Activated T-helper 17 cell treated with anti-CD3 and anti-CD28 coated beads, Interleukin-2, amount 50 U/mL, for 72 hours (primary cell): ENCODE results near the gene CCDC170. TPM values are rescaled to one million over a fixed set of nuclear protein-coding genes. Genes with fewer than 3 reads are reported as not detected.

Source experiments
- ATAC-seq: fragments of 150-1000 bp; cut with Tn5 transposase; replicated peaks from 2 replicates; pipeline ENCODE4 v1.10.0; 2021; ENCODE audit warnings: mild to moderate bottlenecking, moderate library complexity
- H3K27ac Mint-ChIP-seq: one replicate; pipeline ENCODE4 v1.8.0; 2022; ENCODE audit warnings: mixed read lengths
- H3K27me3 Mint-ChIP-seq: one replicate; pipeline ENCODE4 v1.8.0; 2022; ENCODE audit warnings: mixed read lengths
- H3K36me3 Mint-ChIP-seq: one replicate; pipeline ENCODE4 v1.8.0; 2022; ENCODE audit warnings: low read depth, mild to moderate bottlenecking, mixed read lengths
- H3K4me1 Mint-ChIP-seq: one replicate; pipeline ENCODE4 v1.8.0; 2022; ENCODE audit warnings: mixed read lengths
- H3K4me3 Mint-ChIP-seq: one replicate; pipeline ENCODE4 v1.8.0; 2022; ENCODE audit warnings: mild to moderate bottlenecking, mixed read lengths
- H3K9me3 Mint-ChIP-seq: one replicate; pipeline ENCODE4 v1.8.0; 2022; ENCODE audit warnings: mixed read lengths
- total RNA-seq, 2 donors: library from RNA; stranded (reverse); gene quantifications; one replicate each; pipeline ENCODE4 v1.2.3, GENCODE V29; 2022

CCDC170 gene
- total RNA-seq, 2 donors from 2014 or later: not detected

GRCh38 chr6:151630387-151630786 lies 136.6 kb downstream of the CCDC170 start:
- Mint-ChIP-seq H3K36me3 (no peaks in the 10 kb centered on the region), H3K9me3 (no peaks in the 10 kb centered on the region), H3K4me3 (no peak overlapping the region), H3K27me3 (peaks cover 6% of the 10 kb centered on the region), H3K4me1 (peaks cover 10% of the 10 kb centered on the region), H3K27ac (no peak overlapping the region)
- ATAC-seq: no peak

- Mint-ChIP-seq H3K4me3 (no peak overlapping the region), H3K27me3 (peaks cover 6% of the 10 kb centered on the region), H3K36me3 (no peaks in the 10 kb centered on the region), H3K9me3 (no peaks in the 10 kb centered on the region), H3K27ac (no peak overlapping the region), H3K4me1 (peaks cover 10% of the 10 kb centered on the region)
- ATAC-seq: no peak
Measured at GRCh38 chr6:151630991-151631655, 137.3 kb downstream of the CCDC170 start.

- ATAC-seq: no peak
Measured at GRCh38 chr6:151632415-151632987, 138.7 kb downstream of the CCDC170 start.

GRCh38 chr6:151633526-151634335 lies 139.9 kb downstream of the CCDC170 start:
- Mint-ChIP-seq H3K27me3 (peaks cover 12% of the 10 kb centered on the region), H3K9me3 (peaks cover 5% of the 10 kb centered on the region), H3K27ac (no peak overlapping the region), H3K4me3 (no peak overlapping the region), H3K4me1 (peaks cover under 1% of the 10 kb centered on the region), H3K36me3 (no peaks in the 10 kb centered on the region)
- ATAC-seq: peak; percentile 18

More at GRCh38 chr6:151632415-151632987, 138.7 kb downstream of the CCDC170 start:
- Mint-ChIP-seq H3K4me3 (no peak overlapping the region), H3K9me3 (no peaks in the 10 kb centered on the region), H3K4me1 (peaks cover 10% of the 10 kb centered on the region), H3K27me3 (peaks cover 6% of the 10 kb centered on the region), H3K27ac (no peak overlapping the region), H3K36me3 (no peaks in the 10 kb centered on the region)

- Mint-ChIP-seq H3K4me3 (no peak overlapping the region), H3K36me3 (no peaks in the 10 kb centered on the region), H3K9me3 (peaks cover 5% of the 10 kb centered on the region), H3K27ac (no peak overlapping the region), H3K4me1 (no peaks in the 10 kb centered on the region), H3K27me3 (peaks cover 12% of the 10 kb centered on the region)
- ATAC-seq: peak; percentile 82
Measured at GRCh38 chr6:151634336-151634720, 140.5 kb downstream of the CCDC170 start.

- ATAC-seq: no peak
- H3K4me1 Mint-ChIP-seq: no peaks in the 10 kb centered on the region
- no peak overlapping the region for H3K27ac Mint-ChIP-seq
- no peak overlapping the region for H3K4me3 Mint-ChIP-seq
- peaks cover 9% of the 10 kb centered on the region for H3K27me3 Mint-ChIP-seq
- peaks cover 9% of the 10 kb centered on the region for H3K9me3 Mint-ChIP-seq
- H3K36me3 Mint-ChIP-seq: no peaks in the 10 kb centered on the region
Measured at GRCh38 chr6:151635741-151636140, 141.9 kb downstream of the CCDC170 start.

GRCh38 chr6:151637814-151638213 lies 144.0 kb downstream of the CCDC170 start:
- no peak overlapping the region for H3K4me3 Mint-ChIP-seq
- no peaks in the 10 kb centered on the region for H3K36me3 Mint-ChIP-seq
- peaks cover 11% of the 10 kb centered on the region for H3K9me3 Mint-ChIP-seq
- no peak for ATAC-seq
- H3K27ac Mint-ChIP-seq: no peak overlapping the region
- H3K4me1 Mint-ChIP-seq: no peaks in the 10 kb centered on the region
- peaks cover 9% of the 10 kb centered on the region for H3K27me3 Mint-ChIP-seq

GRCh38 chr6:151639750-151640149 lies 145.9 kb downstream of the CCDC170 start:
- H3K27ac Mint-ChIP-seq: no peak overlapping the region
- H3K9me3 Mint-ChIP-seq: peaks cover 11% of the 10 kb centered on the region
- no peak for ATAC-seq
- no peak overlapping the region for H3K4me3 Mint-ChIP-seq
- H3K36me3 Mint-ChIP-seq: no peaks in the 10 kb centered on the region
- peaks cover 15% of the 10 kb centered on the region for H3K27me3 Mint-ChIP-seq
- no peaks in the 10 kb centered on the region for H3K4me1 Mint-ChIP-seq

- H3K4me1 Mint-ChIP-seq: no peaks in the 10 kb centered on the region
- H3K27ac Mint-ChIP-seq: no peak overlapping the region
- peaks cover 25% of the 10 kb centered on the region for H3K27me3 Mint-ChIP-seq
- no peak for ATAC-seq
- H3K4me3 Mint-ChIP-seq: no peak overlapping the region
- peaks cover 11% of the 10 kb centered on the region for H3K9me3 Mint-ChIP-seq
- no peaks in the 10 kb centered on the region for H3K36me3 Mint-ChIP-seq
Measured at GRCh38 chr6:151641028-151641427, 147.2 kb downstream of the CCDC170 start.

GRCh38 chr6:151647976-151648639 lies 154.3 kb downstream of the CCDC170 start:
- H3K9me3 Mint-ChIP-seq: no peaks in the 10 kb centered on the region
- no peak overlapping the region for H3K27ac Mint-ChIP-seq
- H3K36me3 Mint-ChIP-seq: no peaks in the 10 kb centered on the region
- no peak for ATAC-seq
- H3K4me1 Mint-ChIP-seq: no peaks in the 10 kb centered on the region
- H3K27me3 Mint-ChIP-seq: peaks cover 53% of the 10 kb centered on the region
- no peak overlapping the region for H3K4me3 Mint-ChIP-seq

GRCh38 chr6:151649835-151650234 lies 156.0 kb downstream of the CCDC170 start:
- Mint-ChIP-seq H3K27me3 (peaks cover 51% of the 10 kb centered on the region), H3K36me3 (no peaks in the 10 kb centered on the region), H3K27ac (no peak overlapping the region), H3K9me3 (peaks cover 5% of the 10 kb centered on the region), H3K4me3 (no peak overlapping the region), H3K4me1 (no peaks in the 10 kb centered on the region)
- no peak for ATAC-seq

- peaks cover 8% of the 10 kb centered on the region for H3K9me3 Mint-ChIP-seq
- no peaks in the 10 kb centered on the region for H3K4me1 Mint-ChIP-seq
- no peak overlapping the region for H3K4me3 Mint-ChIP-seq
- no peaks in the 10 kb centered on the region for H3K36me3 Mint-ChIP-seq
- no peak overlapping the region for H3K27ac Mint-ChIP-seq
- ATAC-seq: no peak
- peaks cover 37% of the 10 kb centered on the region for H3K27me3 Mint-ChIP-seq
Measured at GRCh38 chr6:151651639-151652038, 157.8 kb downstream of the CCDC170 start.

- peaks cover 8% of the 10 kb centered on the region for H3K9me3 Mint-ChIP-seq
- H3K36me3 Mint-ChIP-seq: no peaks in the 10 kb centered on the region
- peaks cover 31% of the 10 kb centered on the region for H3K27me3 Mint-ChIP-seq
- H3K27ac Mint-ChIP-seq: no peak overlapping the region
- no peaks in the 10 kb centered on the region for H3K4me1 Mint-ChIP-seq
- H3K4me3 Mint-ChIP-seq: no peak overlapping the region
- ATAC-seq: no peak
Measured at GRCh38 chr6:151652325-151652724, 158.5 kb downstream of the CCDC170 start.

GRCh38 chr6:151655099-151655498 lies 161.3 kb downstream of the CCDC170 start:
- no peaks in the 10 kb centered on the region for H3K36me3 Mint-ChIP-seq
- no peak for ATAC-seq
- peaks cover 8% of the 10 kb centered on the region for H3K9me3 Mint-ChIP-seq
- H3K4me1 Mint-ChIP-seq: no peaks in the 10 kb centered on the region
- H3K27ac Mint-ChIP-seq: no peak overlapping the region
- H3K4me3 Mint-ChIP-seq: no peak overlapping the region
- H3K27me3 Mint-ChIP-seq: peaks cover 25% of the 10 kb centered on the region
